ENCODE results near the gene CLEC19A.

CLEC19A gene

GRCh38 chr16:19240494-19240893 lies 45.0 kb upstream of the CLEC19A start:
- H3K4me3 ChIP-seq (ENCODE audit: low read depth, low read length), result no peak overlapping the region
- TF ChIP-seq MAX (IDR thresholded peaks at IDR 0.05; ENCODE audit: low read depth, low read length), result no peak
- TF ChIP-seq CTCF (IDR thresholded peaks at IDR 0.05; ENCODE audit: low read depth, low read length), result no peak
- TF ChIP-seq POLR2A (IDR thresholded peaks at IDR 0.05; ENCODE audit: extremely low read depth, insufficient read length), result no peak
- no peak for TF ChIP-seq MYC (IDR thresholded peaks at IDR 0.05; ENCODE audit: low read depth, low read length)
- no peak for DNase-seq (ENCODE audit: low read depth)

- TF ChIP-seq MYC (IDR thresholded peaks at IDR 0.05; ENCODE audit: low read depth, low read length) (no peak), MAX (IDR thresholded peaks at IDR 0.05; ENCODE audit: low read depth, low read length) (no peak), POLR2A (IDR thresholded peaks at IDR 0.05; ENCODE audit: extremely low read depth, insufficient read length) (no peak), CTCF (IDR thresholded peaks at IDR 0.05; ENCODE audit: low read depth, low read length) (no peak)
- no peak for DNase-seq (ENCODE audit: low read depth)
- no peak overlapping the region for H3K4me3 ChIP-seq (ENCODE audit: low read depth, low read length)
Observed at GRCh38 chr16:19241512-19241911, 44.0 kb upstream of the CLEC19A start.

GRCh38 chr16:19242186-19242585 lies 43.3 kb upstream of the CLEC19A start:
- no peak overlapping the region for H3K4me3 ChIP-seq (ENCODE audit: low read depth, low read length)
- TF ChIP-seq MYC (IDR thresholded peaks at IDR 0.05; ENCODE audit: low read depth, low read length) (no peak), CTCF (IDR thresholded peaks at IDR 0.05; ENCODE audit: low read depth, low read length) (no peak), MAX (IDR thresholded peaks at IDR 0.05; ENCODE audit: low read depth, low read length) (no peak), POLR2A (IDR thresholded peaks at IDR 0.05; ENCODE audit: extremely low read depth, insufficient read length) (no peak)
- DNase-seq (ENCODE audit: low read depth), result no peak

GRCh38 chr16:19242987-19243575 lies 42.5 kb upstream of the CLEC19A start:
- TF ChIP-seq POLR2A (IDR thresholded peaks at IDR 0.05; ENCODE audit: extremely low read depth, insufficient read length) (no peak), CTCF (IDR thresholded peaks at IDR 0.05; ENCODE audit: low read depth, low read length) (no peak), MYC (IDR thresholded peaks at IDR 0.05; ENCODE audit: low read depth, low read length) (no peak), MAX (IDR thresholded peaks at IDR 0.05; ENCODE audit: low read depth, low read length) (no peak)
- H3K4me3 ChIP-seq (ENCODE audit: low read depth, low read length), result no peak overlapping the region
- no peak for DNase-seq (ENCODE audit: low read depth)

GRCh38 chr16:19245326-19245925 lies 40.1 kb upstream of the CLEC19A start:
- no peak for DNase-seq (ENCODE audit: low read depth)
- TF ChIP-seq MAX (IDR thresholded peaks at IDR 0.05; ENCODE audit: low read depth, low read length) (no peak), POLR2A (IDR thresholded peaks at IDR 0.05; ENCODE audit: extremely low read depth, insufficient read length) (no peak), MYC (IDR thresholded peaks at IDR 0.05; ENCODE audit: low read depth, low read length) (no peak), CTCF (IDR thresholded peaks at IDR 0.05; ENCODE audit: low read depth, low read length) (no peak)
- H3K4me3 ChIP-seq (ENCODE audit: low read depth, low read length), result no peak overlapping the region

Measured in NB4 (cell line).